Dendritic cell treated with granulocyte-macrophage colony-stimulating factor and Interleukin-4, amounts not matched to agents 40 ng/mL and 50 ng/mL, for 4 days (primary cell): ENCODE data around the gene TFB1M.
"Not testable (repeated sequence)": the region's sequence is repeated elsewhere in the genome, so short reads cannot be mapped to it uniquely, and the experiment has no call there.

Experiments
- H3K27ac Mint-ChIP-seq: one replicate; pipeline ENCODE4 v1.8.0; 2022; ENCODE audit warnings: mild to moderate bottlenecking, mixed read lengths
- H3K27me3 Mint-ChIP-seq: one replicate; pipeline ENCODE4 v1.8.0; 2022; ENCODE audit warnings: mild to moderate bottlenecking, mixed read lengths
- H3K36me3 Mint-ChIP-seq: one replicate; pipeline ENCODE4 v1.8.0; 2022; ENCODE audit warnings: low read depth, mixed read lengths
- H3K4me1 Mint-ChIP-seq: one replicate; pipeline ENCODE4 v1.8.0; 2022; ENCODE audit warnings: low read depth, mixed read lengths
- H3K4me3 Mint-ChIP-seq: one replicate; pipeline ENCODE4 v1.8.0; 2022; ENCODE audit warnings: mild to moderate bottlenecking, moderate library complexity, mixed read lengths
- H3K9me3 Mint-ChIP-seq: one replicate; pipeline ENCODE4 v1.8.0; 2022; ENCODE audit warnings: mixed read lengths
- intact Hi-C: fragments of 100-400 bp; cut with micrococcal nuclease; formaldehyde crosslinking; loops from one replicate; pipeline ENCODE4 v1.15.0; 2022

TFB1M gene

DNA sequence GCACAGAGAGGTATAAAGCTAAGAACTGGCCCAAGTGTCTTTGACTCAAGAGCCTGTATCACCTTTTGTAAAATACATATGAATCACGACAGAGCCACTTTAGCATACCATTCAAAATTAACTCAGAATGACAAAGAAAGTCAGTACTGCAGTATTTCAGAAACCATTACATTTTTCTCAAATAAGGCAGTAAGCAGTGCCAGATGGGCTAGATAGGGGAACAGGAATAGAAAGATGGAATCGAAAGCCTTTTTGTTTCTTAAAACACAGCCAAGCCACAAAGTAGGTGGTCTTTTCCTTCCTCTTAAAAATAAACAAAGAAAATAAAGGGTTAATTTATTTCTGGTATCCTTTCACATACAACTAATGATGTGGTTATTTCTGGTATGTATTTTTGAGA is 40.2 kb downstream of the TFB1M start:
- intact Hi-C loops = no loop called here
- H3K9me3 Mint-ChIP-seq = no peaks in the 10 kb centered on the region
- H3K4me3 Mint-ChIP-seq = no peak overlapping the region
- H3K36me3 Mint-ChIP-seq = peaks cover 34% of the 10 kb centered on the region
- no peak overlapping the region for H3K27ac Mint-ChIP-seq
- H3K4me1 Mint-ChIP-seq = peaks cover 5% of the 10 kb centered on the region
- H3K27me3 Mint-ChIP-seq = no peaks in the 10 kb centered on the region

DNA sequence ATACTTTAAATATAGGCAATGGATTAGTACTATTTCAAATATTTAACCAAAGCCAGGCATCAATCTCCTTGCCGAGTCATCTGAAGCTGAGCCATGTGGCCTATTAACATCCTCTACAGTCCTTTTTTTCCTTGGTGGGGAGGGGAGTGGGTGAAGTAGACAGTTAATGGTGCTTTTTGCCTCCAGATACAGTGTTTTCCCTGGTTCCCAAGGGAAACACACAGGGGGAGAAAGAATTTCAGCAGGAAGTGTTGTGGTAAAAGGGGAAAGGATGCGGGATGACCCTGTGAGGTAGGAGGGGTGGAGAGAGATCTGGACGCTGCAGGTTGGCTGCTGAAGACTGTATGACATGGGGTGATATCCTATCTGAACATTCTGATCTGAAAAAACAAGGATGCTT is 40.9 kb downstream of the TFB1M start:
- intact Hi-C loops = no loop called here
- H3K27ac Mint-ChIP-seq = no peak overlapping the region
- H3K4me1 Mint-ChIP-seq = peaks cover 5% of the 10 kb centered on the region
- no peaks in the 10 kb centered on the region for H3K9me3 Mint-ChIP-seq
- H3K36me3 Mint-ChIP-seq = peaks cover 31% of the 10 kb centered on the region
- no peak overlapping the region for H3K4me3 Mint-ChIP-seq
- H3K27me3 Mint-ChIP-seq = no peaks in the 10 kb centered on the region

DNA sequence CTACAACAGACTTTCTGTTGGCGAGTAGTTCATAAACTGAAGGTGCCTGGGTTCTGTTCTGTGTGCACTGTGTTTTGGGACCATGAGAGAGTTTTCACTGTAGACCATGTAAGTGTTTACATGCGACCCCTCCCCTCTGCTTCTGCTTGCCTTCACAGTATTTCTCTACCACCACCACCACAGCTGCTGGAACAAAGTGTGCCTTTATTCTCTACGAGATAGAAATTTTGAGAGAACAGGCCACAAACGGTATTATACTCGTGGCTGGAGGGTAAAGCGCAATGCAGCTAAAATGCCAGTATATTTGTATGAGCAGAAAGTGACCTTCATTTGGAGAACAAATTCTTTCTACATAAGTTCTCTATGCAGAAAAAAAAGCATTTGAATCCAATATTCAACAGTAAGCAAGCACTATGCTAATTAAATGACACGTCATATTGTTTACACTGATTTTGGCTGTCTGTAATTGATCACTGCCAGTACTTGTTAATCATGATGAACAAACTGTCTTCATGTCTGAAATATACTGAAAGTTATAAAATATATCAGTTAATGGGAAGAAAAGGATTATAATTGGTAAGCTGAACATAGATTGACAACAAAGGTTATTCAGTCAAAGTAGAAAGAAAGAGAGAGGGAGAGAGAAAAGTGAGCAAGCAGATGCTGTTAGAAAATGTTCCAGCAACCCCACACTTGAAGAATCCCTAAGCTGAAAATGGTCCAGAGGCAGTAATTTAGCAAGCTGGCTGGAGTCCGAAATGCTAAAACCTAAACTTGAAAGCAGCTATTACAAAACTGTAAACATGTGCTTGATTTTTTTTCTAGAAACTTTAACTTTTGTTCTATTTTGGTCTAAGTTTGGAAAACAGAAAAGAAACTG is 41.7 kb downstream of the TFB1M start:
- Mint-ChIP-seq H3K27me3 (no peaks in the 10 kb centered on the region), H3K36me3 (peaks cover 31% of the 10 kb centered on the region), H3K4me1 (peaks cover 5% of the 10 kb centered on the region), H3K4me3 (no peak overlapping the region), H3K9me3 (no peaks in the 10 kb centered on the region), H3K27ac (no peak overlapping the region)
- intact Hi-C loops = no loop called here

DNA sequence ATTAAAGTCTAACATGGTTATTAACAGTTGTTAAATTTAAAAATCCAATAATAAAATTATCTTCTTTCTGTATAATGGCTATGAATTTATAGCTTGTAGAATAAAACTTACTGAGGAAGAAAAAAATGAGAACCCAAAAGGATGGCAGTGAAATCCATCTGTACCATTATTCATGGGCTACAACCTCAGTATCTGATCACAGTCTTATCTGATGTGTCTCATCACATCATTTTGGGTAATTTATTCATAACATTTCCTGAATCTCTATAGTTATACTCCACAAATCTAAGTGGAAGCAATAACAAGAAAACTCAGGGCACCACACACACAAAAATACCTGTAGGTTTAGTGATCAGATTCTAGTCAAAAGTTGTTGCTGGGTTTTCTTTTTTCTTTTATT is 43.1 kb downstream of the TFB1M start:
- intact Hi-C loops = no loop called here
- H3K36me3 Mint-ChIP-seq = peaks cover 41% of the 10 kb centered on the region
- H3K27me3 Mint-ChIP-seq = no peaks in the 10 kb centered on the region
- no peak overlapping the region for H3K4me3 Mint-ChIP-seq
- no peak overlapping the region for H3K27ac Mint-ChIP-seq
- H3K4me1 Mint-ChIP-seq = peaks cover 5% of the 10 kb centered on the region
- H3K9me3 Mint-ChIP-seq = no peaks in the 10 kb centered on the region

DNA sequence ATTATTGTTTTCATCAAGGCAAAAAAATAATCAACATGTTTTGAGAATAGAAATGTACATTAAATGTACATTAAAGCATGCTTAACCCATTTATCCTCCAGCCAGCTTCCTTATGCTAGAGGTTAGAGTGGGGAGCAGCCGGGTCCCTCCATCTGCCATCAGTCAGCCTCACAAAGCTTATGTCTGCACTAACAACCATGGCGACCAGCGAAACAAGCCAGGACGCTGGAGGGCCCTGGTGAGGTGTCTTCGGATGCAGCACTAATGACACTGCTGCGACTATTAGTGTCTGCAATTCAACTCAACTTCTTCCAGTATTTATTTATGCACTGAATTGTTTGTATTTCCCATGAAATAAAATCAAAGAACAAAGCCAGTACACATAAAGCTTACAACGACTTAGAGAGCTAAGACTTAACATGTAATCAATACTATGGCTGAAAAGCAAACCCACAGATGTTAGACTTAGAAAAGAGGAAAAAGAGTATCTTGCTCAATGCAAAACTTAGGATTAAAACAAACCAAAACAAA is 43.7 kb downstream of the TFB1M start:
- H3K4me3 Mint-ChIP-seq = no peak overlapping the region
- H3K27me3 Mint-ChIP-seq = no peaks in the 10 kb centered on the region
- intact Hi-C loops = no loop called here
- H3K36me3 Mint-ChIP-seq = peaks cover 41% of the 10 kb centered on the region
- H3K9me3 Mint-ChIP-seq = no peaks in the 10 kb centered on the region
- H3K27ac Mint-ChIP-seq = no peak overlapping the region
- H3K4me1 Mint-ChIP-seq = peaks cover 5% of the 10 kb centered on the region

DNA sequence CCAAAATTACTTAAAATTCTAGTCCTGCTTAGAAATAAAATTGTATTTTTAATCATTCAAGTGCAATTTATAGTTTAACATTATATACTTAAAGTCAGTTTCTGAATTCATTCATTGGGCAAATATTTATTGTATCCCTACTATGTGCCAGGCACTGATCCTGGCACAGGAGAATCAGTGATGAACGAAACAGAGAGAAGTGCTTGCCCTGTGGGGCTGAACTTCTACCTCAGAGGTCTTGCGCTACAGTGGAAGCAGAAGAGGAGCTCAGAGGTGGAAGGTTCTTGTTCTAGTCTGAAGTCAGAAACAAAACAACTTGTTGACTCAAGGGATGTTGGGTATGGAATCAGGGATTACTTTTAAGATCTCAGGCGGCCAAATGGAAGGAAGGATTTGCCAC is 44.5 kb downstream of the TFB1M start:
- Mint-ChIP-seq H3K4me3 (no peak overlapping the region), H3K9me3 (no peaks in the 10 kb centered on the region), H3K4me1 (peaks cover 5% of the 10 kb centered on the region), H3K36me3 (peaks cover 44% of the 10 kb centered on the region), H3K27me3 (no peaks in the 10 kb centered on the region), H3K27ac (no peak overlapping the region)
- intact Hi-C loops = no loop called here

DNA sequence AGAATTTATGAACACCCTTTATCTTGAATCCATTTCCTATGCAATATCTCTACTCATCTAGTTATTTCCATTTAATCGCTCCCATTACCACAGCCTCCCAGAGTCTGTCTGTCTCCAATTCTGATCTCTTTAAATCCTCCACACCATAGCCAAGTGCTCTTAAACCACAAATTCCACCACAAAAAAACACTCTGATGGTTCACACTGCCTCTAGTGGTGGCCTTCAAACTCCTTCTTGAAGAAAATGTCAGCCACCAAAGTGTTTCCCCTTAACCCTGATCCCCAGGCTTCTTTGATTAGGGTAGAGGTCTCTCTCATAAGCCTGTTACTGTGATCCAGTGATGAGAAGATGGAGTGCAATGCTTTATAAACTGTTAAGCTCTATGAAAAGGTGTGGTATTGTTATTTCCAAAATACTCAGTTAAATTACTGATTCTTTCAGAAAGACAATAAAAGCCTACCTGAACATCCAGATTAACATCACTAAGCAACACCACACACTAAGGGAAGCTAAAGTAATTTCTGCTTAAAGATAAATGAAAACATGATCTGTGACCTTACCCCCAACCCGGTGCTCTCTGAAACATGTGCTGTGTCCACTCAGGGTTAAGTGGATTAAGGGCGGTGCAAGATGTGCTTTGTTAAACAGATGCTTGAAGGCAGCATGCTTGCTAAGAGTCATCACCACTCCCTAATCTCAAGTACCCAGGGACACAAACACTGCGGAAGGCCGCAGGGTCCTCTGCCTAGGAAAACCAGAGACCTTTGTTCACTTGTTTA is 46.0 kb downstream of the TFB1M start:
- H3K27ac Mint-ChIP-seq, H3K4me3 Mint-ChIP-seq: not testable (repeated sequence)

DNA sequence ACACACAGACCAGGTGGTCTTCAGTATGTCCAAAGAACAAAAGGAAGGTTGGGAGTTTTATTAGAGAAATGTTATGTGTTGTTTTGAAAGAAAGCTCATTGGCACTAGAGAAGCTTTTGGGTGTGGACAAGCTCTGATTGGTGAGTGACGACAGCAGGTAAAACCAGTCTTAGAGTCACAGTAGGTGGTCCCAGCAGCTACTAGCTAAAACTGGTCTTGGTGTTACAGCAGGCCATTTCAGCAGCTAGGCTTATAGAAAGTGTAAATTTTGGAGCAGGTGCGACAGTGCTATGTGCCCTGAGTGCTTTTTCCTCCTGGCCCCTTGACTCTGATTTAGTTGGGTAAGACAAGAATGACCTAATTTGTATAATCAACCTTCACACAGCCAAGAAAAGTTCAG is 46.9 kb downstream of the TFB1M start:
- Mint-ChIP-seq H3K9me3 (no peaks in the 10 kb centered on the region), H3K36me3 (peaks cover 43% of the 10 kb centered on the region), H3K4me1 (no peaks in the 10 kb centered on the region), H3K4me3 (no peak overlapping the region), H3K27ac (no peak overlapping the region), H3K27me3 (no peaks in the 10 kb centered on the region)
- intact Hi-C loops = no loop called here

More for the DNA sequence above, 46.0 kb downstream of the TFB1M start:
- intact Hi-C loops, H3K9me3 Mint-ChIP-seq, H3K27me3 Mint-ChIP-seq, H3K4me1 Mint-ChIP-seq: not testable (repeated sequence)
- peaks cover 51% of the 10 kb centered on the region for H3K36me3 Mint-ChIP-seq

DNA sequence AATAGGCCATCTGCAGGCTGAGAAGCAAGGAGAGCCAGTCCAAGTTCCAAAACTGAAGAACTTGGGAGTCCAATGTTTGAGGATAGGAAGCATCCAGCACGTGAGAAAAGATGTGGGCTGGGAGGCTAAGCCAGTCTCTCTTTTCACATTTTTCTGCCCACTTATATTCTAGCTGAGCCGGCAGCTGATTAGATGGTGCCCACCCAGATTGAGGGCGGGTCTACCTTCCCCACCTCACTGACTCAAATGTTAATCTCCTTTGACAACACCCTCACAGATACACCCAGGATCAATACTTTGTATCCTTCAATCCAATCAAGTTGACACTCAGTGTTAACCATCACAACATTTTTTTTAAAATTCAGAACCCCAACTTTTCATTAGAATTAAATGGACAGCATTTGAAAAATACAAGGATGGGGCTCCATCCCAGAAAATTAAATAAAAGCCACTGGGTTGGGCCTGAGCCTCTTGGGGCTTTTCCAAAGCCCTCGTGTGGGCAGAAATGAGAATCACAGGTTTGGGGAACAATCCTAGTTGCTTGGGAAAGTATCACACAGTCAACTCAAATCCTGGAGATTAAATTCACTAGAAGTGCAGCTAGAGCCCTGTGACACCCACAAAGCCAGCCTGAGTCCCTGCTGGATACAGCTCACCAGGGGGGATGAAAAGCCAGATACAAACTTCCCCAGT is 48.3 kb downstream of the TFB1M start:
- Mint-ChIP-seq H3K27me3 (no peaks in the 10 kb centered on the region), H3K9me3 (no peaks in the 10 kb centered on the region), H3K27ac (no peak overlapping the region), H3K4me3 (no peak overlapping the region), H3K4me1 (no peaks in the 10 kb centered on the region), H3K36me3 (peaks cover 49% of the 10 kb centered on the region)
- intact Hi-C loops = no loop called here

DNA sequence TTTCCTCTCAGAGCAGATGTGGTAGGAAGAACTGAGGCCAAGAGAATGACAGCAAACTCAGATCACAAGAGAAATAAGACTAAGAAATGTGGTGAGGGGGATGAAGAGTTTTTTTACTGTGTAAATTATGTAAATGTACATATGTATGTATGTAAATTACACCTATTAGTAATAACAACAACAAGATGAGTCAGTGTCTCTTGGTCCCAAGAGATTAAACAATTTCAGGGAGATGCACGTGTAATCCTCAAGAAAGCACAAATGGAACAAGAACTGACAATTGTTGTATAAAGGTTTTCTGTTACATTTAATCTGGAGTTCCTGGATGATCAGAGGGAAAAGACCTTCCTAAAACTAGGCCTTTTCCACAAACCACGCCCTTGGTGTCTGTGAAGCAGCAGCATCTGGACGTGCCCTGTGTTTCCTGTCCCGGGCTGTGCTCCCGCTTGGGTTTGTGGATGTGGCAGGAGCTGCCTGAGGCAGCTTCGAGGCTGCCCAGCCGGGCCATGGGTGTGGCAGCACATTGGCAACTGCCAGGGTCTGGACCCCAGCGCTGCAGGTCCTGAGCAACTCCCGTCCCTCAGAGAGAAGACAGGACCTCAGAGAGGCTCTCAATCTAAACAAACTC is 49.5 kb downstream of the TFB1M start:
- peaks cover 56% of the 10 kb centered on the region for H3K36me3 Mint-ChIP-seq
- H3K4me3 Mint-ChIP-seq = no peak overlapping the region
- H3K9me3 Mint-ChIP-seq = no peaks in the 10 kb centered on the region
- no peaks in the 10 kb centered on the region for H3K4me1 Mint-ChIP-seq
- H3K27me3 Mint-ChIP-seq = no peaks in the 10 kb centered on the region
- H3K27ac Mint-ChIP-seq = no peak overlapping the region
- intact Hi-C loops = no loop called here

DNA sequence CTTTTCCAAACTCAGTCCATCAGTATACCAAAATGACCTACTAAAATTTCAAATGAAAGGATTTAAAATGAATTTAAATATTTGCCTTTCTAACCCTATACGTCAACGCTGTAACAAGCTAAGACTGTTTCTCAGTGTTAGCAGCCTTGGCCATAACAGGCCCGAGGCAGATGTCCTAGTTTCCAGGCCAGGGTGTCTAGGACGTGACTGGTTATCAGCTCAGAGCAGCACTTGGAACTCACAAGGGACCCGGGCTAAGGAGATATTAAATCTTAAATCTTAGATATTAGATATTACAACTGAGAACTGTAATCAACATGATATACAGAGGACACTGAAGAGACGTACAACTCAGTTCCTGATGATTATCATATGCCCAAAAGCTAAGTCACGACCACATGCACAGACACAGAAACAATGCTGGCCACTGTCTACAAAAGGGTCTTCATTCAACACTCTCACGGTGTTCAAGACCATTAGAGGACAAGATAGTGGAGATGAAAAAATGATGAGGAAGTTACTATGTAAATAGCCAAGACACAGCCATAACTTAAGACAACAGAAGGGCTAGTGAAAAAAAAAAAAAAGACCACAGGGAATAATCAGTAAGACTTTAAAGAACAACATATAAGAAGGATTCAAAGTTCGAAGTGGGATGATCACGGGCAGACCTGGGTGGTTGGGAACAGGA is 50.8 kb downstream of the TFB1M start, which contains the start of gene CLDN20:
Gene CLDN20, plus strand, starts transcription at position 641 of the 691 bp plus-strand sequence. CDS start 11,707 bp downstream, outside the sequence.
- Mint-ChIP-seq H3K4me3 (no peak within 1 kb of the TSS), H3K9me3 (no peaks in the 10 kb centered on the region), H3K27me3 (no peaks in the 10 kb centered on the region), H3K36me3 (peaks cover 60% of the 10 kb centered on the region), H3K27ac (no peak within 1 kb of the TSS), H3K4me1 (no peaks in the 10 kb centered on the region)
- intact Hi-C loops = no loop called here

DNA sequence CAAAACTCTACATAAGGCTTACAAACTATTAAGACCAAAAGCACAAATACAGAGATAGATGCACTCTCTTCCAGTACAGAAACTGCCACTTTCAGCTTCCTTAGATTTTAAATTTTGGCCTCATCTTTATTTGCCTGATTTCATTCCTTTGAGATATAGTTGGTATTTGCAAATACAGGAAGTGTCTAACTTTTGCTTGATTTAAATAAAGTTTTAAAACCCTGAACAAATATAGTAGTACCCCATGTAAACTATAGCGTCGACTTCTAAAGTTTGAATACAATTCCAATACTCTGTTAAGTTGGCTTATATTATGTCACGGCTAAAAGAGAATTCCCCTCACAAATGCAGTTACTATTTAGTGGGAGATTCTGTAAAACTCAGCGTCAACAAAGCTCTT is 51.6 kb downstream of the TFB1M start:
- Mint-ChIP-seq H3K9me3 (no peaks in the 10 kb centered on the region), H3K27me3 (no peaks in the 10 kb centered on the region)
- intact Hi-C loops = no loop called here

More for the DNA sequence above, 51.6 kb downstream of the TFB1M start:
- no peak overlapping the region for H3K27ac Mint-ChIP-seq
- no peak overlapping the region for H3K4me3 Mint-ChIP-seq
- peaks cover 67% of the 10 kb centered on the region for H3K36me3 Mint-ChIP-seq
- no peaks in the 10 kb centered on the region for H3K4me1 Mint-ChIP-seq
